ENCODE measurements around the gene PCYT1B.
"Not testable (repeated sequence)": the region's sequence is repeated elsewhere in the genome, so short reads cannot be mapped to it uniquely, and the experiment has no call there.

The PCYT1B gene

DNA sequence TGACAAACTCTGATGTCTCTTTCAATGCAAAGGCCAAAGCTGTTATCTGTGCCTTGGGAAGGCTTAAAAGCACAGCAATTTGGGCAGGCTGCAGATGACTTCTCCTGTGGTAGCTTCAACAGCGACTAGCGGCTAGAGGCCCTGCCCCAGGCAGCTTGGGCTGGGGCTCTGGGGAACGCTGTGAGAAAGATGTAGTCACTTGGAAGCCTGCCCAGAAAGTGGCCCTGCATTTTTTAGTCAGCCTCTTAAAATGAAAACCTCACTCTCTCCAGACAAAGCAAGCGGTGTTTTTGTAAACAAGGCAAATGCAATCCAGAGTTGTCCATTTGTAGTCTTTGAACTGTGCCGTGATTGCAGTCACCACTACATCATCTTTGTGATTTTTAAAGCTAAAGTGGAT, 27.5 kb downstream of the PCYT1B start:
- Histone ChIP-seq H3K36me3 (ENCODE audit: control insufficient read depth, insufficient read depth, low read length) (no peaks in the 10 kb centered on the region), H3K27me3 (ENCODE audit: control insufficient read depth, insufficient read depth, low read length) (no peaks in the 10 kb centered on the region), H3K9me3 (ENCODE audit: control insufficient read depth, low read length) (no peaks in the 10 kb centered on the region), H3K4me3 (ENCODE audit: low read length) (no peak overlapping the region), H3K9ac (ENCODE audit: low read length) (no peak overlapping the region), H3K4me1 (ENCODE audit: control insufficient read depth, insufficient read depth, low read length) (no peaks in the 10 kb centered on the region)

DNA sequence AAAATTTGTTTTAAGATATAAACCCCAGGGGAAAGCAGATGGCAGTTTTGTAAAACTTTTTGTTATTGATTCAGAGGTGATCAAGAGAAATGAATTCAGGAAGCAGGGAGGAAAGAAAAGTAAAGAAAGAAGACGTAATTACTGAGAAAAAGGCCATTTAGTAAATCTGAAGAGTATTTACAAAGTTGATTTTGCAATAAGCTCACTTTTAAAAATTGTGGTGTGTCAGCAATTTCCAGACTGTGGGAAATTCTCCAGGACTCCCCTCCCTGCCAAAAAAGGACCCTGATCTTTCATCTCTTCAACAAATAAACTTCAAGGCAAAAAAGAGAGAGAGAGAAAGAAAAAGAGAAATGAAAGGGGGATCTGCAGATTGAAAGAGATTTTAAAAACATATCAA, 36.6 kb downstream of the PCYT1B start:
- Histone ChIP-seq H3K27me3 (ENCODE audit: control insufficient read depth, insufficient read depth, low read length) (no peaks in the 10 kb centered on the region), H3K4me3 (ENCODE audit: low read length) (no peak overlapping the region), H3K4me1 (ENCODE audit: control insufficient read depth, insufficient read depth, low read length) (no peaks in the 10 kb centered on the region), H3K9ac (ENCODE audit: low read length) (no peak overlapping the region), H3K9me3 (ENCODE audit: control insufficient read depth, low read length) (no peaks in the 10 kb centered on the region), H3K36me3 (ENCODE audit: control insufficient read depth, insufficient read depth, low read length) (no peaks in the 10 kb centered on the region)

DNA sequence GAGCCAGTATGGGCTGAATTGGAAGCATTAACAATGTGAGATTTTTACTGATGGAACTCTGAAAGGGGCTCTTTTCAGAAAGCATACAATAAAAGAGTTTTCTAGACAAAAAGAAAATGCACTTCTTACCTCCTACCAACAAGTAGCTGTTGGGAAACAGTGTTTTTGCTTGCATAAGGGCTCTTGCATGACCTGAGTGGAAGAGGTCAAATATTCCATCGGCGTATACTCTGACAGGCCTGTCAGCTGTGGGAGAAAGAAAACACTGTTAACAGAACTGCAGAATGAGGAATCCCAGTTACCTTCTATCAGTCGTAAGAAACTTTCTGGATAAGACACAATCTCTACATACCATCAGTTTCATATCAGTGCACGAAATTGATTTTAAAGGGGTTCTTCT, 39.5 kb downstream of the PCYT1B start:
- Histone ChIP-seq H3K9me3 (ENCODE audit: control insufficient read depth, low read length) (no peaks in the 10 kb centered on the region), H3K27me3 (ENCODE audit: control insufficient read depth, insufficient read depth, low read length) (no peaks in the 10 kb centered on the region)

DNA sequence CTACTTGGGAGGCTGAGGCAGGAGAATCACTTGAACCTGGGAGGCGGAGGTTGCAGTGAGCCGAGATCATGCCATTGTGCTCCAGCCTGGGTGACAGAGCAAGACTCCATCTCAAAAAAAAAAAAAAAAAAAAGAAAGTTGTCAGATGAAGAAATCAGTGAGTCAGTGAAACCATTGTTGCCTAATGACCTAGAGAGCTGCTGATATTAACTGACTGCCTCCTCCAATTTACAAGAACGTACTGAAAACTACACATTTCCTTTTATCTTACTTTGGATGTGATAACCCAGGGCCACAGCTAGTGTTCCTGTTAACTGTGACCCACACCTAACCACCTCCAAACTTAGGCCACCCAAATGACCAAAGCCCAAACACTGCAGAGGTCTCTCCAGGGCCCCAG, 41.2 kb downstream of the PCYT1B start:
- not testable (repeated sequence) for H3K9ac ChIP-seq (ENCODE audit: low read length)

More for the DNA sequence above, 39.5 kb downstream of the PCYT1B start:
- H3K36me3 ChIP-seq (ENCODE audit: control insufficient read depth, insufficient read depth, low read length) = no peaks in the 10 kb centered on the region
- H3K9ac ChIP-seq (ENCODE audit: low read length) = no peak overlapping the region
- no peaks in the 10 kb centered on the region for H3K4me1 ChIP-seq (ENCODE audit: control insufficient read depth, insufficient read depth, low read length)
- no peak overlapping the region for H3K4me3 ChIP-seq (ENCODE audit: low read length)

DNA sequence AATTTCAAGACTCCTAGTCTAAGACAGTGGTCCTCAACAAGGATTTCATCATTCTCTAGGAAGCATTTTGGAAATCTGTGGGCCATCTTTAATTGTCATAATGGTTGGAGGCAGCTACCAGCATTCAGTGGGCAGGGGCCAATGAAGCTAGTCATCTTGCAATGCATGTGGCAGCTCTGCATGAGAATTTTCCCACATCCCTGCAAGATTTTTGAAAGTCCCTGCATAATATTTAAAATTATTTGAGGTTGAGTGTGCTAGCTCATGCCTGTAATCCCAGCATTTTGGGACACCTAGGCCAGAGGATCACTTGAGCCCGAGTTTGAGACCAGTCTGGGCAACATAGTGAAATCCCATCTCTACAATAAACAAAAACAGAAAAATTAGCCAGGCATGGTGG, 44.0 kb downstream of the PCYT1B start:
- Histone ChIP-seq H3K9ac (ENCODE audit: low read length) (no peak overlapping the region), H3K4me3 (ENCODE audit: low read length) (no peak overlapping the region), H3K27me3 (ENCODE audit: control insufficient read depth, insufficient read depth, low read length) (no peaks in the 10 kb centered on the region), H3K4me1 (ENCODE audit: control insufficient read depth, insufficient read depth, low read length) (no peaks in the 10 kb centered on the region), H3K36me3 (ENCODE audit: control insufficient read depth, insufficient read depth, low read length) (no peaks in the 10 kb centered on the region), H3K9me3 (ENCODE audit: control insufficient read depth, low read length) (no peaks in the 10 kb centered on the region)

More for the DNA sequence above, 41.2 kb downstream of the PCYT1B start:
- not testable (repeated sequence) for H3K36me3 ChIP-seq (ENCODE audit: control insufficient read depth, insufficient read depth, low read length); H3K4me3 ChIP-seq (ENCODE audit: low read length); H3K4me1 ChIP-seq (ENCODE audit: control insufficient read depth, insufficient read depth, low read length); H3K9me3 ChIP-seq (ENCODE audit: control insufficient read depth, low read length); H3K27me3 ChIP-seq (ENCODE audit: control insufficient read depth, insufficient read depth, low read length)

DNA sequence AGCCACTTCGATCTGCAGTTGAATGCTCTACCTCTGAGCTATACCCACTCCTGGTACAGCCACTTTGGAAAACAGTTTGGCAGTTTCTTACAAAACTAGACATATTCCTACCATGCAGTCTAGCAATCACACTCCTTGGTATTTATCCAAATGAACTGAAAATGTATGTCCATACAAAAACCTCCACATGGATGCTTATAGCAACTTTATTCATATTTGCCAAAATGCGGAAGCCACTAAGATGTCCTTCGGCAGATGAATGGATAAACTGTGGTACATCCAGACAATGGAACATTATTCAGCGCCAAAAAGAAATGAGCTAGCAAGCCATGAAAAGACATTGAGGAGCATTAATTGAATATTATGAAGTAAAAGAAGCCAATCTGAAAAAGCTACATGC, 45.3 kb downstream of the PCYT1B start:
- Histone ChIP-seq H3K36me3 (ENCODE audit: control insufficient read depth, insufficient read depth, low read length) (no peaks in the 10 kb centered on the region), H3K4me1 (ENCODE audit: control insufficient read depth, insufficient read depth, low read length) (no peaks in the 10 kb centered on the region), H3K27me3 (ENCODE audit: control insufficient read depth, insufficient read depth, low read length) (no peaks in the 10 kb centered on the region), H3K4me3 (ENCODE audit: low read length) (no peak overlapping the region), H3K9ac (ENCODE audit: low read length) (no peak overlapping the region), H3K9me3 (ENCODE audit: control insufficient read depth, low read length) (no peaks in the 10 kb centered on the region)

DNA sequence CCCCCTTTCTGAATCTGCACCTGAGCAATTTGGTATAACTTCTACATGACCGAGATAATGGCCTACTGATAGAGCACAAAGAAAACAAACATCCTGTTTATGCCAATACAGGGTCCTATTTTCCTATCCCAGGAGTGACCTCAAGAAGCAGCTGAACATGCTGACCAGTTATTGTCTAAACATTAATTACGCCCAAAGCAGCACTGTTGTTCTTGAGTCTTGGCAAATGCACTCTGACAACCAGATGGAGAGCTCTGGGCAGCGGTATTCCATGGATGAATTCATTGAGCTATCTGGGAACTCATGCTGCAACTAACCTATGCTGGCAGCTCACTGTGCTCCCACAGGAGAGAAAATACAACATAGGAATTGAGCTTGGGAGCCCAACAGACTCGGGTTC, 52.6 kb downstream of the PCYT1B start:
- Histone ChIP-seq H3K36me3 (ENCODE audit: control insufficient read depth, insufficient read depth, low read length) (no peaks in the 10 kb centered on the region), H3K9ac (ENCODE audit: low read length) (no peak overlapping the region), H3K4me3 (ENCODE audit: low read length) (no peak overlapping the region)

DNA sequence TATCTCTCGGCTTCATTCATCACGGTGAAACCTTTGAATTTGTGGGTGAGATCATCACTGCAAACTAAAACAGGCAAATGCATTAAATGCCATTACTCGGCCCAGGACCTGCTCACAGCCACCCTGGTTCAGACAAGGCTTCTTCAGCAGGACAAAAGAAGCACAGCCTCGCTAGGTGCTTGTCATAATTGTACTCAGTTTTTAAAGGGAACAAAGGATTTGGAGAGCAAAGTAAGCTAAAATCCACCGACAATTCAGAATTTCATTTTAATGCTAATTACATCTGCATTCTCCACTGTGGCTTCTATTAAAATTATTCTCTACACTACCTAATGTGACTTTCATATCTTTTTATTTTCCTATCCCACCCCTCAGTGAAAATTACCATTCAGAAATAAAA, 57.0 kb downstream of the PCYT1B start:
- Histone ChIP-seq H3K4me1 (ENCODE audit: control insufficient read depth, insufficient read depth, low read length) (no peaks in the 10 kb centered on the region), H3K9me3 (ENCODE audit: control insufficient read depth, low read length) (no peaks in the 10 kb centered on the region), H3K9ac (ENCODE audit: low read length) (no peak overlapping the region), H3K36me3 (ENCODE audit: control insufficient read depth, insufficient read depth, low read length) (no peaks in the 10 kb centered on the region), H3K4me3 (ENCODE audit: low read length) (no peak overlapping the region), H3K27me3 (ENCODE audit: control insufficient read depth, insufficient read depth, low read length) (no peaks in the 10 kb centered on the region)

More for the DNA sequence above, 52.6 kb downstream of the PCYT1B start:
- no peaks in the 10 kb centered on the region for H3K9me3 ChIP-seq (ENCODE audit: control insufficient read depth, low read length)
- H3K27me3 ChIP-seq (ENCODE audit: control insufficient read depth, insufficient read depth, low read length) = no peaks in the 10 kb centered on the region
- no peaks in the 10 kb centered on the region for H3K4me1 ChIP-seq (ENCODE audit: control insufficient read depth, insufficient read depth, low read length)

DNA sequence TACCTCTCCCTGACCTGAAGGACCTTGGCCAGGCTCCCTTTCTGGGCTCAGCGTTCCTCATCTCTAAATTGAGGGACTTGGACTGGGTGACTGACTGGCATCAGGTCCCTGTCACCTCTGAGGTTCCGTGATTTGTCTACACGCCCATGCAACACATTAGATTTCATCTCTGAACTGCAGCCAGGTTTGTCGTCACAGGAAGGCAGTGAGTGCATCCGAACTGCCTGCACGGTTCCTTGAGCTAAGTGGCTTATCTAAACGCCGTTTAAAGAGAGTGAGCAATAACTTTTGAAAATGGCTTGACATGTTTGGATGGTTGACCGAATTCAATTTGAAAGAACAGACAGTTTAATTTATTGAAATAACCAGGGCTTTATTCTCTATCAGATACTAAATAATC, 70.1 kb downstream of the PCYT1B start:
- Histone ChIP-seq H3K27me3 (ENCODE audit: control insufficient read depth, insufficient read depth, low read length) (no peaks in the 10 kb centered on the region), H3K36me3 (ENCODE audit: control insufficient read depth, insufficient read depth, low read length) (no peaks in the 10 kb centered on the region), H3K9ac (ENCODE audit: low read length) (no peak overlapping the region)

DNA sequence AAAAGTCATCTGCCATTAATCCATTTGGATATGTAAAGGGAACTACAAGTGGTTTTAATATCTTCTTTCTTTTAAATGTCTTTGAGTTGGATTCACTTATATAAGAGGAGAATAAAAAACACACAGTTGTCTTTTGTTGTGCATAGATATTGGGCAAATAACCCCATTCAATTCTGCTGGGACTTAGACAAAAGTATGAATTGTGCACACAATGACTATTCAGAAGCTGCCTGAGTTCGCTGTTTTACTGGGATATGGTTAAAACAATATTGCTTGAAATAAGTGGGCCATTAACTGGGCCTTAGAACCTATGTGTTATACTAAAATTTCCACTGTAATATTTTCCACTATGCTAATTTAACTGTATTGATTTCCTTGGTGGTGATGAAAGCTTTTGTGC, 71.7 kb downstream of the PCYT1B start:
- Histone ChIP-seq H3K9ac (ENCODE audit: low read length) (no peak overlapping the region), H3K4me3 (ENCODE audit: low read length) (no peak overlapping the region), H3K27me3 (ENCODE audit: control insufficient read depth, insufficient read depth, low read length) (no peaks in the 10 kb centered on the region), H3K36me3 (ENCODE audit: control insufficient read depth, insufficient read depth, low read length) (no peaks in the 10 kb centered on the region), H3K9me3 (ENCODE audit: control insufficient read depth, low read length) (no peaks in the 10 kb centered on the region), H3K4me1 (ENCODE audit: control insufficient read depth, insufficient read depth, low read length) (no peaks in the 10 kb centered on the region)

More for the DNA sequence above, 70.1 kb downstream of the PCYT1B start:
- Histone ChIP-seq H3K4me3 (ENCODE audit: low read length) (no peak overlapping the region), H3K4me1 (ENCODE audit: control insufficient read depth, insufficient read depth, low read length) (no peaks in the 10 kb centered on the region), H3K9me3 (ENCODE audit: control insufficient read depth, low read length) (no peaks in the 10 kb centered on the region)

DNA sequence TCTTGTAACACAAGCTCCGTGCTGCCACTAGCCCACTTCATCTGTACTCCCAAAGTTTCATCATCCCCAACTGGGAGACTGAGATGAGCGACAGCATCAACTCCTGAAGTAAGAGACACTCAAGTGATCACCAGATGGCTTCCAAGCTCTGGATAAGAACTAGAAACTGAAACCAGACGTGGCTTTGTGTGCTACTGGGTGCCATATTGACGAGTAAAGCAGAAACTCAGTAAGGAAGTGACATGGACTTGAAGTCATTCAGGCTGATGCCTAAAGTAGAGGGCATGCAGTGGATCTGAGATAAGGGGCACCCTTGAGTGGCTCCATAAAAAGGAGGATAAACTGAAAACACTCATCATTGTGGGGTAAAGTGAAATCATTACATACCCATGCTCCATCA, 72.4 kb downstream of the PCYT1B start:
- Histone ChIP-seq H3K4me3 (ENCODE audit: low read length) (no peak overlapping the region), H3K9ac (ENCODE audit: low read length) (no peak overlapping the region), H3K27me3 (ENCODE audit: control insufficient read depth, insufficient read depth, low read length) (no peaks in the 10 kb centered on the region), H3K36me3 (ENCODE audit: control insufficient read depth, insufficient read depth, low read length) (no peaks in the 10 kb centered on the region), H3K4me1 (ENCODE audit: control insufficient read depth, insufficient read depth, low read length) (no peaks in the 10 kb centered on the region), H3K9me3 (ENCODE audit: control insufficient read depth, low read length) (no peaks in the 10 kb centered on the region)

DNA sequence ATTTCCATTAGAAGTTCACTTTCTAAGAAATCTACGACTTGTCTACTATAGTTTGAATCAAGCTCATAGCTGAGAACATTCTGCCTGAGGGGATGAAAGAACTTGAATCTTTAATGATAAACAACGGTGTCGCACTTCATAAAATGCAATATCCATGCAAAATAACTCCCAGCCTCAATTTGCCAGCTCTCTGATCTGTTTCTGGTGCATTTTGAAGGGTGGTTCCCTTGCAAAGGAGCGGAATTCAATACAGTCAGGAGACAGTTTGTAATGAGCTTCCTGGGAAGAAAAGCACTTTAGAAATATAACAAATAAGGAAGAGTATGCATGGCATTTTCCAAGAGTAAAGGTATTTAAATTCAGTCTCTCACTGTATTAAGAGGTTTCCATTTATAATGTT, 80.0 kb downstream of the PCYT1B start:
- Histone ChIP-seq H3K9me3 (ENCODE audit: control insufficient read depth, low read length) (no peaks in the 10 kb centered on the region), H3K27me3 (ENCODE audit: control insufficient read depth, insufficient read depth, low read length) (no peaks in the 10 kb centered on the region), H3K9ac (ENCODE audit: low read length) (no peak overlapping the region), H3K36me3 (ENCODE audit: control insufficient read depth, insufficient read depth, low read length) (no peaks in the 10 kb centered on the region), H3K4me3 (ENCODE audit: low read length) (no peak overlapping the region), H3K4me1 (ENCODE audit: control insufficient read depth, insufficient read depth, low read length) (no peaks in the 10 kb centered on the region)

DNA sequence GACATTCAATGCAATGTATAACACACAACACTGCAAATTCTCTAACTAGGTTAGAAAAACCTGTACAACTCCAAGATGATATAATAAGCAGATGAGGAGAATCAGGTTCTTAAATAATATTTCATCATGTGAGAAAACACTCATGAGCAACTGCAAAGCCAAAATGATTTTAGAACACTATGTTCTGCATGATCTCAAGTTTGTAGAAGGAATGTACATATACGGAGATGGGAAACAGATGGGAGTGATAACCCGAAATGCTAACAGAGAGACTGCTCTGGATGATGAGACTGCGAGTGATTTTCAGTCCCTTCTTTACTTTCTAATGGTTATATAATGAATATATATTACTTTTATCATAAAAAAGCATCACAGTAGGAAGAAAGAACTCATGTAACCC, 80.9 kb downstream of the PCYT1B start:
- no peaks in the 10 kb centered on the region for H3K36me3 ChIP-seq (ENCODE audit: control insufficient read depth, insufficient read depth, low read length)
- H3K9ac ChIP-seq (ENCODE audit: low read length) = no peak overlapping the region
- no peaks in the 10 kb centered on the region for H3K4me1 ChIP-seq (ENCODE audit: control insufficient read depth, insufficient read depth, low read length)
- no peak overlapping the region for H3K4me3 ChIP-seq (ENCODE audit: low read length)
- H3K27me3 ChIP-seq (ENCODE audit: control insufficient read depth, insufficient read depth, low read length) = no peaks in the 10 kb centered on the region
- H3K9me3 ChIP-seq (ENCODE audit: control insufficient read depth, low read length) = no peaks in the 10 kb centered on the region

Data from mucosa of stomach (tissue), 1 donor.